HG02938 (cell line): ENCODE results near the gene KLF1.
"Not testable (repeated sequence)": the region's sequence is repeated elsewhere in the genome, so short reads cannot be mapped to it uniquely, and the experiment has no call there.

Source experiments
- ATAC-seq: cut with Tn5 transposase; IDR thresholded peaks from one replicate; pipeline ENCODE4 v1.9.1; 2021; ENCODE audit warnings: mild to moderate bottlenecking, moderate library complexity; ENCODE audit not compliant: unreplicated experiment

The KLF1 gene

DNA sequence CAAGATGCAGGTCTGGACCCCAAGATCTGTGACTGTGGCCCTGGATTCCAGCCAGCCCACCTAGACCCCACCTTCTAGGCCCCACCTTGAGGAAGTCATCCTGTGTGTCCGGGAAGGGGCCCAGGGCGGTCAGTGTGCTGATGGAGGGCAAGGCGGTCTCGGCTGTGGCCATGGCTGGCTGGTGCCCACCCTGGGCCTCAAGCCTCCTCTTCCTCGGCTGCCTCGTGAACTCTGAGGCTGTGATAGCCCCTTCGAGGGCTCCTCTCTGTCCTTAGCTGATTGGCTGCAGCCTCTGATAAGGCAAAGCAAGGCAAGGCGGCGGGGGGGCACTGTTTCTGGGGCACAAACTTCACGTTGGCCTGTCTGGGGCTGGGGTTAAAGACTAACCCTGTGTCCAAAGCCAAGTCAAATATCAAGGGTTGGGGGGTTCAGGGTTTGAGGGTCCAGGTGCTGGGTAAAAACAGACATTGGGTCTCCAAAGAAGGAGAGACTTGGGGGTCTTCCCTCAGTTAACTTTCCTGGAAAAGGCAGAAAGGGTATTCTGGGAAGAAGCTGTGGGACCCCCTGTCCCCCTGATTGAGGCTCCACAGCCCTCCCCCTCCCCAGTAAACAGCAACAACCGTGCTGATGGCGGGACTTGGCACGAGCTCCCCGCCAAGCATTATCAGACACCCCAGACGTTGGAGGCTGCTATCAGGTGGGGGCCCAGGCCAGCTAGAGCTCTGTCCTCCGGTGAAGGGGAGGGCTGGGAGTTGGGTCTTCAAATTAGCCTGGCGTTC lies at the start of gene KLF1:
KLF1 (minus strand) TSS at position 233 of the 779 bp plus-strand sequence; CDS start at position 172, 61 bp downstream.
- ATAC-seq: no peak

DNA sequence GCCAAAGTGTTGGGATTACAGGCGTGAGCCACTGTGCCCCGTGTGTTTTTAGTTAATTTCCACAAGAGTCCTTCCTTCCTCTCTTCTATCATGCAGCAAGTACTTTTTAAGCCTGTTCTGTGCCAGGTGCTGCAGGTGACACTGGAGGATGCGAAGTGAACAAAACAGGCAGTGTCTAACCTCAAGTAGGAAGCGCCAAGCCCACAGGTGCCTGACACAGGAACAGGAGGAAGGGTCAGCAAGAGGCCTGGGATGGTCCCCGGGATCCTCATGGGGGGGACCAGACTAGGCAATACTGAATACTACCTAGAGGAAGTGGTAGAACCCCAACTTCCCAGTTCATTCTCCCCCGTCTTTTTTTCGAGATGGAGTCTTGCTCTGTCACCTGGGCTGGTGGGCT lies 49.6 kb upstream of the KLF1 start:
- ATAC-seq: no peak

DNA sequence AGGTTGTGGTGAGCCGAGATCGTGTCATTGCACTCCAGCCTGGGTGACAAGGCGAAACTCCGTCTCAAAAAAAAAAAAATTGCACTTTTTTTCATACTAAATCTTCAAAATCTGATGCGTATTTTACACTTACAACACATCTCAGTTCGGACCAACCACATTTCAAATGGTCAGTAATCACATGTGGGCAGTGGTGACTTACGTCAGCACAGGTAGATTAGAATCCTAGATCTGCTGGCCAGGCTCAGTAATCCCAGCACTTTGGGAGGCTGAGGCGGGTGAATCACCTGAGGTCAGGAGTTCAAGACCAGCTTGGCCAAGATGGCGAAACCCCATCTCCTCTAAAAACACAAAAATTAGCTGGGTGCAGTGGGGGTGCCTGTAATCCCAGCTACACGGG lies 48.1 kb upstream of the KLF1 start:
- ATAC-seq: no peak

DNA sequence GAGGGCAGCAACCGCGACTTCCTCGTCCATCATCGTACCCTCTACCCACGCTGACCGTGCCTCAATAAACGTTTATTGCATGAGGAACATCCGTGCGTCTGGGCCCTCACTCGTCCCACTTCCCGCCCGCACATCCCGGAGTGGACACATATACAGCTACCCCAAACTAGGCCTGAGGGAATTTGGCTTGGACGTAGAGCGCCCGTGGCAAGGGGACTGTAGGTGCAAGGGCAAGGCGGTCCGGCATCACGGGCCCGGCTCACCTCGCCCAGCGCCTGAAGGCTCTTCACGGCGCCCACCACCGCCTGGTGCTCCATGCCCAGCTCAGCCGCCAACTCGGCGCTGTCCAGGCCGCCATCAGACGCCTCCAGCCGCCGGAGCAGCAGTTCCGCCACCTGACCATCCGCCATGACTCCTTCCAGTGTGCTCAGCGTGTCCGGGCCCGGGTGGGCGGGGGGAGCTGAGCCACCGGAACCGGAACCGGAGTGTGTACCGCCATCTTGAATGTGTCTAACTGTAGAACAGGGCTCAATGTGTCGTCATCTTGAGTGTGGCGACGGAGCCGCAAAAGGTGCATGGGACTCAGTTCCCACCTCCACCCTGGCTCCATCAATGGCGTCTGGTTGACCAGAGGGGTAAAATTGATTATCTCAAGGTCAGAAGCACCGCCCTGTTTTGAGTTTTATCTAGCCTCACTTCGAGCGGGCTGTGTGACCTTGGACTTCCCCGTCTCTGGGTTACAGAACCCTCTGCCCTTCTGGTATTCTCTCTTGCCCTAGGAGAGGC lies 46.5 kb upstream of the KLF1 start, which contains the start of gene FARSA:
FARSA (minus strand) TSS at position 425 of the 786 bp plus-strand sequence; CDS start at position 410, 15 bp downstream.
- peak; percentile 38 for ATAC-seq

DNA sequence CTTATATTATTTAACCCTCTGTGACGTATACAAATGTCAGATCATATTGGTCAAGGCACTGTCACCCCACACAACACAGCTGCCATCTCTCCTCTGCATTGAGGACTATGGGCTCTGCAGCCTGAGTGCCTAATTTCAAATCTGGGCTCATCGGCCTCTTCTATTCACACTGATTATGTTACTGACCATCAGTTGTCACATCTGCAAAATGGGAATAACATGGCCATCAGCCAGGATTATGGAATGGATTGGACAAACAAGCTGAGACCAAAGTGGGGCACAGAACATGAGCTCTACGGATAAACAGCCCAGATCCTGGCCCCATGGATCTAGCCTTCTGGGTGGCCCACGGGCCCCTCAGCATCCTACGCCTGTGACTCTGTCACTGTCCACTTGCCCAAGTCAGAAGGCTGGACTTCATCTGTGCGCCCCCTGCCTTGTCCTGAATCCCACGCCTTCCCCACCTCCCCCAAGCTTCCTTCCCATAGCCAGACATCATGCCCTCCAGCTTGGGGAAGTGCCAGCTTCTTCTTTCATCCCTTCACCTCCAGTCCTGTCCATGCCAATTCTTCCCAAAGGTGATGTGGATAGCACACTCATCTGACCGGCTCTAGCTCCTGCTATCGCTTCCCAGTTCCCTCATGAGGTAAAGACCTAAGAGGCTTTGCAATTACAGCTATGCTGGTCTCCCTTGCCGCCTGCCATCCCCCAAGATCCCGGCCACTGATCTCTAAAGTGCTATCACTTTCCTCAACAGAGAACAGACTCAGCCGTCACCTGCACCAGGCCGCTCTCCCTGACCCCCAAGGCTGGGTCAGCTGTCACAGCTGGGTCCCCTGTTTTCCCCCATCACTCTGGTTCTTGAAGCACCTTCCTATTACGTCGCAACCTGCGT lies 45.6 kb upstream of the KLF1 start:
- ATAC-seq: no peak

DNA sequence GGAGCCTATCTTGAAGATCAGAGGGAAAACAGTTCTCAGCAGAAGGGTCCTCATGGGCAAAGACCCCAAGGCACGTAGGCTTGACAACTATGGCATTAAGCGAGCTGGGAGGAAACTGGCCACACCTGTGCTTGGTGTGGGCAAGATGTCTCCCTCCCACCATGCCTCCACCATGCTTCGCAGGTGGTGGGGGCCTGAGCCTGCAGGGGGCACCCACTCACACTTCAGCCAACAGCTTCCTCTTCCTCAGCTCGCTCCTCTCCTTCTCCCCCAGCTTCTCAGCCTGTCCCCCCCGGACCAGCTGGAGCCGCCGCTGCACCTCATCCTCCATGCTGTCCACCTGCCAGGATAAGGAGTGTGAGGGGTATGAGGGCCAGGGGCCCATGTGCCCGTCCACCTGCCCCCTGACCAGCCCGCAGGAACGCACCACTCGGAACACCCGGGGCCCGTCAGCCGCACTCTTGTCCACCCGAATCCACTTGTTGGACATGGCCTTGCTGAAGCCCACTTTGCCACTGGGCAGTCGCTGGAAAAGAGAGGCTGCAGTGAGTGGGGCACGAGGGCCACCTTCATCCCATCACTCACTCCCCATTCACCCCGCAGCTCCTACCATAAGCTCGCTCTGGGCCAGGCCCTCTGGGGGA lies 43.1 kb upstream of the KLF1 start:
- ATAC-seq: no peak

DNA sequence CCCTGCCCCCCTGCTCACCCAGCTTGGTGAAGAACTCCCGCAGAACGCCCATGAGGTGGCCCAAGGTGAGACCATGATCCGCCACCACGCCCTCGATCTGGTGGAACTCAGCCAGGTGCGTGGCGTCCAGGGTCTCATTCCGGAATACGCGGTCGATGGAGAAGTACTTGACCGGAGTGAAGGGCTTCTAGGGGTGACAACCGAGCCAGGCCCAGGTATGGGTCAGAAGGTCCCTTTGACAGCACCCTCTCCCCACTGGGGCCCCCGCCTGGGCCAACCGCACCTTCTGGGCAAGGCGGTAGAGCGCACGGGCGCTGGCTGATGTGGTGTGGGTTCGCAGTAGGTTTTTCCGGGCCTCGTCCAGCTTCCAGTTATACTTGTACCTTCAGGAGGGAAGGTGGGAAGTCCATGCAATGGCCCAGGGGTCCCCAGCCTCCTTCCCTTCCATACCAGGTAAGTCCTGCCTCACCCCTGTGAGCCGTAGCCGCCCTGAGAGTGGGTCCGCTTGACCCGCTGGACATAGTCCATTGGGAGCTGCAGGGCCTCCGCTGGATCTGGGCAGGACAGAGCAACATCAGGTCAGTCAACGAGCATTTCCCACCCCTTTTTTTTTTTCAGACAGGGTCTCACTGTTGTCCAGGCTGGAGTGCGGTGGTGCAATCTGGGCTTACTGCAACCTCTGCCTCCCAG lies 37.8 kb upstream of the KLF1 start:
- no peak for ATAC-seq

DNA sequence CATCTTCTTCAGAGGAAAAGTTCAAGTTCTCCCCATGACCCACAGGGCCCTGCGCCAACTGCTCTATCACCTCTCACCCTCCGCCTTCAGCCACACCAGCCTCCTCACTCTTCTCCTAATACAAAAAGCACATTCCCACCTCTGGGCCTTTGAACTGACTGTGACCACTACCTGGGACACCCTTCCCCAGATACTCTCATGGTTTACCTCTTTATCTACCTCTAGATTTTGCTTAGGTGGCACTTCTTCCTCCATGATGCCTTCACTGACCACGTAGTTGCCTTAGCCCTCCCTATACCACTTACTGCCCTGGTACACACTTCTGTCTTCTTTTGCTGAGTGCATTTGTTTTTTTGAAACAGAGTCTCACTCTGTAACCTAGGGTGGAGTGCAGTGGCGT lies 36.0 kb upstream of the KLF1 start:
- no peak for ATAC-seq

DNA sequence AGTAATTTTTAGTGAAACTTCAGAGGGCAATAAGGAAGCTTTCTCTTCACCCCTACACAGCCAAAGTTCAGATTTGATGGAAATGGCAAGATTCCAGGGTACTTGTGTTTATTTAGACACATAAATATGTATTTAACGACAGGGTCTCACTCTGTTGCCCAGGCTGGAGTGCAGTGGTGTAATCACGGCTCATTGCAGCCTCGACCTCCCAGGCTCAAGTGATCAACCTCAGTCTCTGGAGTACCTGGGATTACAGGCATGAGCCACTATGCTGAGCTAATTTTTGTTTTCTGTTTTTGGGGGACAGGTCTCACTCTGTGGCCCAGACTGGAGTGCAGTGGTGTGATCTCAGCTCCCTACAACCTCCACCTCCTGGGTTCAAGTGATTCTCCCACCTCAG lies 34.0 kb upstream of the KLF1 start:
- no peak for ATAC-seq

DNA sequence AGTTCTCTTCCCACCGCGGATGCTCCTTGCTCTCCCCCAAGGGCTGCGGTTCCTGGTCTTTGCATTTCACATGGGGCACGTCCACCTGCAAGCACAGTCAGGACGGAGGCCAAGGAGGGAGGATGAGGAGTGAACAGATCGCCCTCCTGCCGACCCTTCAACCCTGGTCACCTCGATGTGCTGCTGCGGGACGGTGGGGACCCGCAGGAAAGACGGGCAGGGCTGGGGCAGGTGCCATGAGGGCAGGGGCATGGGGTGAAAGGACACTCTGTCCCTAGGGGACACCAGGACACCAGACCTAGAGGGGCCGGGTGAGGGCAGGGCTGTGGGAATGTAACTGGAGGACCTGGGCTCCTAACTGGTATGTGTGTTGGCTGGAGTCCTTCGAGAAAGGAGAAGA lies 31.3 kb upstream of the KLF1 start:
- no peak for ATAC-seq

DNA sequence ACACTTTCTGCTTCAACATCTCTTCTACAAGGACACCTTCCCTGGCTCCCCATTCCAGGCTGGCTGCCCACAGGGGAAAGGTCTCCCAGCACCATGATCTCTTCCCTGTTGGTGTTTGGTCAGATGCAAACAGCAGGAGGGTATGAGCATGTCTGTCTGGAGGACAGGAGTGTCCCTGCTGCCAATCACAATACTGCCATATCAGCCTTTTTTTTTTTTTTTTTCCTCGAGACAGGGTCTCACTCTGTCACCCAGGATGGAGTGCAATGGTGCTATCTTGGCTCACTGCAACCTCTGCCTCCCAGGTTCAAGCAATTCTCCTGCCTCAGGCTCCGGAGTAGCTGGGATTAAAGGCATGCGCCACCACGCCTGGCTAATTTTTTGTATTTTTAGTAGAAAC lies 28.9 kb upstream of the KLF1 start:
- ATAC-seq: not testable (repeated sequence)

DNA sequence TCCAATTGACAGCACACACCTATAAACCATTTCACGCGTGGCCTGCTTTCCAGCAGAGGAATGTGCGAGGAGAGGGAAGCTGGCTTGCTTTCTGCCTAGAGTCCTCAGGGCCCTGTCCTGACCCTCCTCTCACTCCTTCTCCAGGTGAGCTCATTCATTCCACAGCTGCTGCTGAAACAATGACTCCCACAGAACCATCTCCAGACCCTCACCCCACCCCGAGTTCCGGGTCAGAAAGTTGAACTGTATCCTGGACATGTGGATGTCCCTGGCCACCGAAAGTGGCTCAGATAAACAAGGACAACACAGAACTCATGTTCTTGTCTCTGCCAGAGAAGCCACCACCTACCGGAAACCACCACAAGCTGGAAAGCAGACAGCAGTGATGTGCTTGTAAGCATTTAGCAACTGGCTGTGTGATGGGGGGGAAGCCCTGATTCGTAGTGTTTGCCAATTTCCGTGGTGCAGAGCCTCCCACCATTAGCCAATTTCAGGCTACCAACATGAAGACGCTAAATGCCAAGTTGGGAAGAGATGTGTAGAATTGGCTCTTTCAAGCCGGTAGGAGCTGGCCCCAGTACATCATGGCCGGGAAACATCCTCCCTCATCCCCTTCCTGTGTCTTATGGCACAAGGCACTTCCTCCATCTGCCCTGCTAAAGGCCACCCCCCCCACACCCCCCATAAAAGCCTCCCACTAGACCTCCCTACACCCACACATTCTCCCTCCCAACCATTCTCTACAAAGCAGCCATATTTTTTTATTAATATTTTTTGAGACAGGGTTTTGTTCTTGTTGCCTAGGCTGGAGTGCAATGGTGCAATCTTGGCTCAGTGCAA lies 27.1 kb upstream of the KLF1 start:
- no peak for ATAC-seq

DNA sequence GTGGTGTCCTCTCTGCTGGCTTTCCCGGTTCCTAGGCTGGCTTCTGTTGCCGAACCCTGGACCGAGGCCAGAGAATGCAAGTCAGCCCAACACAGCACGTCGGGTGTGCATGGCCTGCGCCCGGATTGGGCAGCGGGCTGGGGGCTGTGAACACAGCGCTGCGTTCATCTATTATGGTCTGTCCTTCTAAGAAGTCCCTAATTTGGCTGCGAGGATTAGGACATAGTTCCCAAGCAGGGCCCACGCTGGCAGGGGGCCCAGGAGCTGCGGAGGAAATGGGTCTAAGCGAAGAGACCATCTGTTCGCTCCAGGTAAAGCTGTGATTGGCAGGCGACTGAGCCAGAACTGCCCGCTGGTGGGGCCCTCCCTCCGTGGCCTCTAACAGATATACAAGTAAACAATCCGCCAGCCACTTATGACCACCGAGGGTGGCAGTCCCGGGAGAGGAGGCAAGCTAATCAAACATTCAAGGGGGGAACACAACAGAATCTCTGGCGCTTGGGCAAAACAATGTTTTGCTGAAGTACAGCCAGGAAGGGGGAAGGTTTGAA lies 26.1 kb upstream of the KLF1 start:
- no peak for ATAC-seq

DNA sequence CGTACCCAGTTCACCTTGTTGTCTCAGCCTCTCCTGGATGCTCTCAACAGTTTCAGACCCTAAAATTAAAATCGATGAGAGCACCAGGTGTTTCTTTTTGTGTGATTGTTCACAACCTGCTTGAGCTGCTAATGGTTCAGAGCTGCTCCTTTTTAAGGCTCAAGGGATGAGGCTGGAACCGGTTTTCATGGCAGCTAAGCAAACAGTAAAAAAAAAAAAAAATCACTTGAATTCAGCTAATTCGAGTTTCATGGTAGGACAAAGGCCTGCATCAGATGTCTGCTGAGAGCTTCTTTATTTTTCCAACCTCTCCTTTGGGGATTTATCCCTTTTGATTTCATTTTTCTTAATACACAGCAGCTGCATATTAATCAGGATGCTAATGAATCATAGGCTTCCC lies 25.6 kb upstream of the KLF1 start:
- no peak for ATAC-seq

DNA sequence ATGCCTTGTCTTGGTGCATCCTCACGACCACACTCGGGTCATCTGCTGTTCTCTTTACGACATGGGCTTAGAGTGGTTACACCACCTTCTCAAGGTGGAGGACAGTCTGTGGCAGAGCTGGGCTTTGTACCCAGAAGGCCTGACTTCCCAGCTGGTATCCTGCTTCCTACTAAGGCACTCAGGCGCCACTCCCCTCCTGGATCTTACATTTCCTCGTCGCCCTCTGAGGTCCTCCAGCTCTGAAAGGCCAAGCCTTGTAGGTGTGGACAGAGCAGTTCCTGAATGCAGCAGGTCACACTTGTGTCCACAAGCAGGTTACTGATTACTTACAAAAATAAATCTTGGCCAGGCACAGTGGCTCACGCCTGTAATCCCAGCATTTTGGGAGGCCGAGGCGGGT lies 20.2 kb upstream of the KLF1 start:
- ATAC-seq: no peak

DNA sequence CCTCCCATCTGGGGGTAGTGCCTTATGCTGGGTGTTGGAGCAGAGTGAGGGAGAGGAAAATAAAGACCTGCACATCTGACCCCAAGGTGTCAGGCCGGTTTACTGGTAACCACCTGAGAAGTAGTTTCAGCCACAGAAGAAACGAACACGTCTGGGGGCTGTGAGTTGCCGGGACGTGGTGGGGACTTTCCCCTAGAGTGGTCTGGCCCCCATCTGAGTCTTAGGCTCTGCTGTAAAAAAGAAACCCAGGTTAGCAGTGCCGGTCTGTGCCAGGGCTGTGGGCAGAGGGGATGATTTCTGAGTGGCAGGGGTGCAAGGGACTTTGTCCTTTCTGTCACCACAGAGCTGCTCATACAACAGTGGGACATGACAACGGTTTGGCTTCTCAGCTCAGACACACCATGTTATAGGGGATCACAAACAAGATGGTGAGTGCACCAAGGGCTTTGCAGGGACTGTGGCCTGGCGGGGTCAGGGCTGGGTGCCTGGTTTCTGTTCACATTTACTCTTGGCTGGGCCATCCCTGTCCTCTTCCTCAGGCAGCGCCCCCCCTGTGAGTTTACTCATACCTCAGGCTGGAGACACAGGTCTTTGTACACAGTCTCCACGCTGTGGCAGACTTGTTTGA lies 13.0 kb upstream of the KLF1 start:
- ATAC-seq: no peak

DNA sequence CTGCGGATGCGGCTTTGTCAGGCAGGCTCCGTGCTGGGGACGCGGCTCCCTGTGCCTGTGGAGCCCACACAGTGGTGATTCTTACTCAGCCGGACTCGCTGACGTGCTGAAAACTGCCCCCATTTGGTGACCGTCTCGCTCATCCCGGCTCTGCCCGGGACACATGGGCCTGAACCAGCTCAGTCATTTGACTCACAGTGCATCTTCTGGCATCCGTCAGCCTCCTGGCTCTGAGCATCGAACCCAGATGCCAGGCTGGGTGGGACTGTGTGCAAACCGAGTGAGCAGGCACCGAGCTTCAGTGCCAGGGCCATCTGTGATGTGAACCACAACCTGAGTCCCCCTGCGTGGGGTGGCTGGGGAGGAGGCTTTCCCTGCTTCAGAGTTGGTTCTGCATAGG lies 9.5 kb upstream of the KLF1 start:
- no peak for ATAC-seq

DNA sequence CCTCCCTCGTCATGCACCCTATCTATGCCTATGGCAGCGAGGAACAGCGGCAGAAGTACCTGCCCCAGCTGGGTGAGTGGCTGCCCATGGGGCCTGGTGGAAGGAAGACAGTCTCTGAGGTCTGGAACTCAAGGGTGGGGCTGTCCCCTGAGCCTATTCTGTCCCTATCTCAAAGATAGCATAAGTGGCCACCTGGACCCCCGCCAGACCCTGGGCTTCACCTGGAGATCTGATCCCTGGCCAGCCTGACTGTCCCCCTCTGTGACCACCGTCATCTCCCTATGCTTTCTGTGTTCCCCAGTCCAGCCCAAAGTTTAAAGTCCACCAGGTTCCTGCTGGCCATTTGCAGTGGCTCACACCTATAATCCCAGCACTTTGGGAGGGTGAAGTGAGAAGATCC lies 6.6 kb upstream of the KLF1 start:
- ATAC-seq: no peak
